ENCODE results near the gene OR10D3.
"Not testable (repeated sequence)": the region's sequence is repeated elsewhere in the genome, so short reads cannot be mapped to it uniquely, and the experiment has no call there.

Gene OR10D3

DNA sequence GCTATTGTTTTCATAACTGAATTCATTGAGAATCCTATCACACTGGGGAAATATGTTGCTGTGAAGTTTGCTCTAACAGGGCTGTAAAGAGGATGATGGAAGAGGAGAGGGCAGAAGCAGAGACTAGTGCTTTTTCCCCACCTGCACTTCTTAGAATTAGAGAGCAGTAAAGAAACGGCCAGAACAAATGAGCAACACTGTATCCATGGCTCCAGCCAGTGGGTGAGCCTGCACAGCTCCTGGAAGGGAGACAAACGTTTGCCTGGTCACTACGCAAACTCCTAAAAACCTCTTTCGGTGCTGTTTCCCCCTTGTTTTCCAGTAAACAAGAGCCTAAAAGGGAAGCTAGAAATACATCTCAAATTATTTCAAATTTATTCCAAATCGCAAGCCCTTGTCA is 22.2 kb upstream of the OR10D3 start:
- FAIRE-seq (no peak), DNase-seq (ENCODE audit: insufficient read length, low spot score) (no peak)
- TF ChIP-seq, protein P1, sequence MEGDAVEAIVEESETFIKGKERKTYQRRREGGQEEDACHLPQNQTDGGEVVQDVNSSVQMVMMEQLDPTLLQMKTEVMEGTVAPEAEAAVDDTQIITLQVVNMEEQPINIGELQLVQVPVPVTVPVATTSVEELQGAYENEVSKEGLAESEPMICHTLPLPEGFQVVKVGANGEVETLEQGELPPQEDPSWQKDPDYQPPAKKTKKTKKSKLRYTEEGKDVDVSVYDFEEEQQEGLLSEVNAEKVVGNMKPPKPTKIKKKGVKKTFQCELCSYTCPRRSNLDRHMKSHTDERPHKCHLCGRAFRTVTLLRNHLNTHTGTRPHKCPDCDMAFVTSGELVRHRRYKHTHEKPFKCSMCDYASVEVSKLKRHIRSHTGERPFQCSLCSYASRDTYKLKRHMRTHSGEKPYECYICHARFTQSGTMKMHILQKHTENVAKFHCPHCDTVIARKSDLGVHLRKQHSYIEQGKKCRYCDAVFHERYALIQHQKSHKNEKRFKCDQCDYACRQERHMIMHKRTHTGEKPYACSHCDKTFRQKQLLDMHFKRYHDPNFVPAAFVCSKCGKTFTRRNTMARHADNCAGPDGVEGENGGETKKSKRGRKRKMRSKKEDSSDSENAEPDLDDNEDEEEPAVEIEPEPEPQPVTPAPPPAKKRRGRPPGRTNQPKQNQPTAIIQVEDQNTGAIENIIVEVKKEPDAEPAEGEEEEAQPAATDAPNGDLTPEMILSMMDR (IDR thresholded peaks at IDR 0.05; ENCODE audit: insufficient read depth, missing control alignments) = no peak

DNA sequence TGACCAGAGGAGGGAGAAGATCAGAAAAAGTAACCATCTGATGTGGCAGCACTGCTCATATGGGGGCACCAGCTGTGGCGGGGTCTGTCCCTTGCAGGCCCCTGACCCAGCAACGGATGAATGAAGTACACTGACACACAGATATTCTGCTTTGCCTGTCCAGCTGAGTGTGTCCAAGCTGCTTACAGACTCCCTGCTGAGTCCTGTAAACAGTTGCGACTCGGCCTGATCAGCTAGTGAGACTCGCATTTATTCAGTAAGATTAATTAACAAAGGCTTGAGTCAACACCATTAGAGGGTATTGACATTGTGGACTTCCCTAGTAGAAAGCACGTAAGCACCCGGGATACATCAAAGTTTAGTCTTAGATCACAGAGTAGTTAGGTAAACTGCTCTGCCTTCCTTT is 15.3 kb upstream of the OR10D3 start:
- FAIRE-seq (no peak), DNase-seq (ENCODE audit: insufficient read length, low spot score) (no peak)
- TF ChIP-seq, protein P1 (IDR thresholded peaks at IDR 0.05; ENCODE audit: insufficient read depth, missing control alignments) = no peak

DNA sequence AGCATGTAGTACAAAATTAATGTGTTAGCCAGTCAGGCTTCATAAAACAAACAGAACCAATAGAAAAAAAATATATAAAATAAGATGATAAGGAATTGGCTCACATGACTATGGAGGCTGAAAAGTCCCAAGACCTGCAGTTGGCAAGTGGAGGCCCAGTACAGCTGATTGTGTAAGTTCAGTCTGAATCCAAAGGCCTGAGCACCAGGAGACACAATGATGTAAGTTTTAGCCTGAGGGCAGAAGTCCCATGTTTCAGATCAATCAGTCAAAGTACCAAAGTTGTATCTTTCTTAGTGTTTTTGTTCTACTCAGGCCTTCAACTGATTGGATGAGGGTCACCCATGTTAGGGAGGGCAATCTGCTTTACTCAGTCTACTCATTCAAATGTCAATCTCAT is 14.3 kb upstream of the OR10D3 start:
- no peak for FAIRE-seq
- DNase-seq (ENCODE audit: insufficient read length, low spot score) = no peak
- TF ChIP-seq, protein P1 (IDR thresholded peaks at IDR 0.05; ENCODE audit: insufficient read depth, missing control alignments) = no peak

DNA sequence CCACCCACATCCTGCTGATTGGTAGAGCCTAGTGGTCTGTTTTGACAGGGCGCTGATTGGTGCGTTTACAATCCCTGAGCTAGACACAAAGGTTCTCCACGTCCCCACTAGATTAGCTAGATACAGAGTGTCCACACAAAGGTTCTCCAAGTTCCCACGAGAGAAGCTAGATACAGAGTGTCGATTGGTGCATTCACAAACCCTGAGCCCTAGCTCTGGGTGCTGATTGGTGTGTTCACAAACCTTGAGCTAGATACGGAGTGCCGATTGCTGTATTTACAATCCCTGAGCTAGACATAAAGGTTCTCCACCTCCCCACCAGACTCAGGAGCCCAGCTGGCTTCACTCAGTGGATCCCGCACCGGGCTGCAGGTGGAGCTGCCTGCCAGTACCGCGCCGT is 12.8 kb upstream of the OR10D3 start:
- not testable (repeated sequence) for DNase-seq (ENCODE audit: insufficient read length, low spot score); FAIRE-seq

DNA sequence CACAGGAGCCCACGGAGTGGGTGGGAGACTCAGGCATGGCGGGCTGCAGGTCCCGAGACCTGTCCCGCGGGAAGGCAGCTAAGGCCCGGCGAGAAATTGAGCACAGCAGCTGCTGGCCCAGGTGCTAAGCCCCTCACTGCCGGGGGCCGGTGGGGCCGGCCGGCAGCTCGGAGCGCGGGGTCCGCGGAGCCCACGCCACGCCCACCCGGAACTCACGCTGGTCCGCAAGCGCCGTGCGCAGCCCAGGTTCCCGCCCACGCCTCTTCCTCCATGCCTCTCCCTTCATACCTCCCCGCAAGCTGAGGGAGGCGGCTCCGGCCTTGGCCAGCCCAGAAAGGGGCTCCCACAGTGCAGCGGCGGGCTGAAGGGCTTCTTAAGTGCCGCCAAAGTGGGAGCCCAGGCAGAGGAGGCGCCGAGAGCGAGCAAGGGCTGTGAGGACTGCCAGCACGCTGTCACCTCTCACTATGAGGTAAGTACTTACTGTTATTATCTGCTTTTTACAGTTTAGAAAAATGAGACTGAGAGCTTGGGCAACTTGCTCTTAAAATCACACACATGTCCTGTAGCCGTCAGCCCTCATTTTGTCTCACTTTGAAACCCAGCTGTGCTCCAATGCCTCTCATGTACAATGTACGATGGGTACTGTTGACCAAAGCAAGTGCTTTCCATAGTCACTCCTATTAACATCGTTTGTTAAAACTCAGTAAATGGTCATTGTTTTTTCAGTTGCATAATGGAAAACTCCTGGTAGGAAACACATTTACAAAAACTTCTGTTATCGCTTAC is 12.2 kb upstream of the OR10D3 start:
- FAIRE-seq (no peak), DNase-seq (ENCODE audit: insufficient read length, low spot score) (no peak)
- TF ChIP-seq, protein P1 (IDR thresholded peaks at IDR 0.05; ENCODE audit: insufficient read depth, missing control alignments) = no peak

DNA sequence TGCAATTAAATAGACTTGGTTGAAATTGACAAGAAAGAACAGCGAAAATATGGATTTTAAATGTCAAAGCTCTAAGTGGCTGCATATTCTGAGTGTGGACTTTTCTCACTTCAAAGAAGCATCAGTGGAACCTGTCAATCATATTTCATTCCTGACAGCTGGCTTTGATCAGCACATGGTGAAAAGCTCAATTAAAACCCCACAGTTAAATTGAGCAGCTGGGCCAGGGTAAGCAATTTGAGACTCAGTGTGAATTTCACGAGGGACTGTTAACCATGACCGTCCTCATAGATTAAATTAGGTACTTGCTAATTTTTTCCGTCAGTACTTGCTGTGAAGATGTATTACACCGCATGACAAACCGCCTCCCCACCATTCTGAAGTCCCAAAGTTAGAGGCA is 11.0 kb upstream of the OR10D3 start:
- DNase-seq (ENCODE audit: insufficient read length, low spot score) (no peak), FAIRE-seq (no peak)
- TF ChIP-seq, protein P1 (IDR thresholded peaks at IDR 0.05; ENCODE audit: insufficient read depth, missing control alignments) = no peak

DNA sequence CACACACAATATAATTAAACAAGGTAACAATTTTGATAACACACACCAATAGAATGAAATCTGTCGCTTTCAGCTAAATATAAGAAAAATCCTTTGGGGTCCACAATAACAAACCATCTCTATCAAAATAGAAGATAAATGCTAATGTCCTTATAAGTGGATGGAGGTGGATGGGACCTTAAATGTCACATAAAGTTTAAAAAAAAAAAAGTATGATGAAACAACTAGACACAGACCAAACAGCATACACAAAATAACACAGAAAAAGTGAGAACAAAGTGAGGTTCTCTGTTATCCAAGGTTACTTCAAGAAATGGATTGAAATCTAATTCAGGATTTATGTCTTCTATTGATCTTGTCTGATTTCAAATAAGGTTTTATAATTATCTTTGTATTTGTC is 10.5 kb upstream of the OR10D3 start:
- FAIRE-seq = no peak
- TF ChIP-seq, protein P1 (IDR thresholded peaks at IDR 0.05; ENCODE audit: insufficient read depth, missing control alignments) = no peak
- no peak for DNase-seq (ENCODE audit: insufficient read length, low spot score)
